ENCODE results near the gene KIF24.

DNA sequence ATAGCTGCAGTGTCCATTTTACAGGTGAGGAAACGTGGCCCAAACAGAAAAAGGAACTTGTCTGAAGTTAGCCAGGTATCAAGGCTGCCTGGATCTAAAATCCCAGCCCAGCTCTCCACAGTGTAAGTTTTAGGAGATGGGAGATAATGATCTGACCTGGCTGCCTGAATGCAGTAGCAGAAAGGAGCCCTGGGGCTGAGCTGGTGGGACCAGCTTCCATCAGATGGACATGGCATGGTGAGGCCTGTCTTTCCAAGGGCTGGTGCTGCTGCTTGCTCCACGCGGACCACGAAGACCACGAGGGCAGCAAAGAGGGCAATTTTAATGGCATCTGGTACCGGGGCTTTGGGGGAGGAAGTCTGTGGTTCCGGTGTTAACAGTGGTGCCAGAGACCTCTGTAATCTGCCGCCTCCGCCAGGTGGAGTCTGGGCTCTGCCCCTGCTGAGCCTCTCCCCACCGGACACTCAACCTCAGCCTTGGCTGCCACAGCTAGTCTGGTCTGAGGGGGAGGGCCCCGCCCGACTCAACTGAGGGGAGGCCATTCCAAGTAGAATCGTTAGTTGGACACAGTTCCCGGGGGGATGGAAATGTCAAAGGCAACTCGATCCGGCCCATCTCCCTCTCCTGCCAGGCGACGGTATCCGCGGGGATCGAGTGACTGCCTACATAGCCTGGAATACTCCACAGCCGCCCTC lies 47.0 kb upstream of the KIF24 start:
- TF ChIP-seq POLR2A (IDR thresholded peaks at IDR 0.05) (no peak), CTCF (IDR thresholded peaks at IDR 0.05) (no peak), EP300 (IDR thresholded peaks at IDR 0.05) (no peak)
